Right hindlimb (tissue), 1 donor: ENCODE data around the gene DNAH10.
"Not testable (repeated sequence)": the region's sequence is repeated elsewhere in the genome, so short reads cannot be mapped to it uniquely, and the experiment has no call there.

ENCODE experiments used
- DNase-seq: peaks from one replicate; pipeline ENCODE4 v3.0.0-alpha.2; 2018

Gene DNAH10

GRCh38 chr12:123937707-123938591 is 175.8 kb downstream of the DNAH10 start:
- DNase-seq = no peak

DNA sequence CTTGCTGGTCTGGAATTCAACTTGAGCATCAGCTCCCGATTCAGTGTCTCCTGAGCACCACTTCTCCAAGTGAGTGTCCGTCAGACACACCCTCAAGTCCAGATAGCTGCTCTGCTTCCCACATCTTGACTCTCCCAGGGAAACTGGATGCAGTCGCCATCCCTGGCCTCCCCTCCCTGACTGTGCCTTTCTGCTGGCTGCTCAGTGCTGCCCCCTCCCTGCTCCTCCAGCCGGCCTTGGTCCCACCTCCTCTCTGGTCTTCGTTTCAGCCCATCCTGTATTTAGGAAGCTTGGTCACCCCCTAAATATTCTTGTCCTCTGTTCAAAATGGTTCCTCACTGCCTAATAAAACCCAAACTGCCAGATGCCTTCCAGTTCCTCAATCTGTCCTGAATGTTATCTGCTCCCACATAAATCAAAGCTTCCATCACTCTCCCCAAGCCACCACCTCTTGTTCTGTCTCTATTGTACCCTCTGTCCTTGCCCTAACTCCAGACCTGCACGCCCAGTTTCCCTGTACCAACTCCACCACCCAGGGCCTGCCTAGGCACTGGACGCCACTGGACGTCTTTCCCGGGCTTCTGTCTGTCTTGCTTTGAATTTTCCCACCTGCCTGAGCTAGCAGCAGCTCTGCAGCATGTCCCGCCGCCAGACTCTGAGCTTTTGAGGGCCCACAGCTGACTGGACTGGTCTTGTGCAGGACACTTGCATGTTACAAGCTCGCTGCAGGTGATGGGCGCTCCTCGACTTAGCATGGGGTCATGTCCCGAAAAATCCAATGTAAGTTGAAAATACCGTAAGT is 176.8 kb downstream of the DNAH10 start:
- DNase-seq = no peak

DNA sequence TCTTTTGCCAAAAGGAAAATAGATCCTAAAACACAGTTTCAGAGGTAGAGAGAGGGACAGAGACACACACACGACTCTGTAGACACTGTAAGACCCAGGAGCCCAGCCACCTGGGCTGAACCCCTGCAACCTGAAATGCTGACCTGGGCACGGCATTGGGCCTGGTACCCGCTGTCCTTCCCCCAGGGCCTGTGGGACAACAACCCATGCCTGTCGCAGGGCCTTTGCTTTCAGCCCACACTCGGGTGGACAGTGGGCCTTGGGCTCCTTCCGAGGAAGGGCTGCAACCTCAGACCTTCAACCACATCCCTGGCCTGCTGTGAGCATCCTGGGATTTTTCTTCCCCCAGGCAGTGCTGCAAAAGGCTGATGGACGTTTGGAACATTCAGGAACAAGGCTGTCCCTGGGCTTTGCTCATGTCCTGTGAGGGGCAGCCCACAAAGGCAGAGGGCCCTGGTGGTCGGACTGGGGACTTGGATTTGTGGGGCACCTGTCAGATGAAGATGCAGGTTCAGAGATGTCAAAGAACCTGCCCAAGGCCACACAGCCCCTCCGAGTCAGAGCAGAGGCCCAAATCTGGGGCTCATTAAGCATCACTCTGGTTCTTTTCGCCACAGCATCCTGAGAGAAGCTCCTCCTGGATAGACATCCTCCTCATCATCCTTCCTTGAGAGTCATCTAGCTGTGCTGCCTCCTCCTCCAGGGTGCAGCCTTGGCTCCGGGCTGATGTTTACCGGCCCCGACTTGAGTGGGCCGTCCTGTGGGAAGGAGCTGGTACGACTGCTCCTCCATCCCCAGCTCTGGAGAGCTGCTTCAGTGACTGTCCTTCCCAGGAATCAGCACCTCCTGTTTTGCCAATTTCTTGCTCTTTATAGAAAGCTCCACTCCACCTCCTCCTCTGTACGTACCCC is 177.9 kb downstream of the DNAH10 start:
- DNase-seq = no peak

- no peak for DNase-seq
Measured at GRCh38 chr12:123940627-123940966, 178.5 kb downstream of the DNAH10 start.

DNA sequence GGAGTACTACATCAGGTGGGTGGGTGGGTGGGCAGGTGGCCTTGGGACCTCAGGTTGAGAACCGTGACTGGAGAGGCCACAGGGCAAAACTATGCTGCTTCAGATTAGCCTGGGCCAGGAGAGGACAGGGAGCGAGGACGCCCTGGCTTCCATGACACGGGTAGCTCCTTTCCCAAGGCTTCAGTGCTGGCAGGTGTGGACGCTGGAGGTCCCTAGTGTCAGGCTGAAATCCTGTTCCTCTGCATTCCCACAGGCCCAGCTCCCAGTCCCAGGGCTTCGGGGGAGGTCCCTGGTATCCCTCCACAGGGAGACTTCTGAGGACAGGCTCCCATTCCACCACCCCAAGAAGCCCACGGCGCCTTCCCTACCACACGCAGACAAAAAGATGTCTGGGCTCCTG is 178.9 kb downstream of the DNAH10 start:
- DNase-seq = no peak

- DNase-seq = no peak
Measured at GRCh38 chr12:123941624-123942237, 179.6 kb downstream of the DNAH10 start.

DNA sequence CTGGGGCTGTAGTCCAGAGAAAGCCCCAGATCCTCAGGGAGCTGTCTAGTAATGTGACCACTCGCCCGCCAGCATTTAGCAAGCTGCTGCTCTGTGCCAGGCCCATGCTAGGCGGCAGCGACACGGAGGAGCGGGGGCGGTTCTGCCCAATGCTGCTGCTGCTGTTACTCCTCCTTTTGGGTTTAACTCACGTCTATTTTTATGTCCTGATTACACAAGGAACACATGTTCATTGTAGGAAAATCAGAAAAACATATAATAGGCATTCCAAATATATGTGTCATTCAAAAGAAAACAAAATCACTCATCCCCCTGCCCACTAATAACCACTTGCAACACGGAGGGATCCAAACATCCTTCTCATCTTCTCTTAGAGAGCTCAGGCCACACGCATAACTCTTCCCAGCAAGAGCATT is 180.1 kb downstream of the DNAH10 start:
- peak; percentile 41 for DNase-seq

GRCh38 chr12:123942911-123943648 is 181.0 kb downstream of the DNAH10 start:
- no peak for DNase-seq

DNA sequence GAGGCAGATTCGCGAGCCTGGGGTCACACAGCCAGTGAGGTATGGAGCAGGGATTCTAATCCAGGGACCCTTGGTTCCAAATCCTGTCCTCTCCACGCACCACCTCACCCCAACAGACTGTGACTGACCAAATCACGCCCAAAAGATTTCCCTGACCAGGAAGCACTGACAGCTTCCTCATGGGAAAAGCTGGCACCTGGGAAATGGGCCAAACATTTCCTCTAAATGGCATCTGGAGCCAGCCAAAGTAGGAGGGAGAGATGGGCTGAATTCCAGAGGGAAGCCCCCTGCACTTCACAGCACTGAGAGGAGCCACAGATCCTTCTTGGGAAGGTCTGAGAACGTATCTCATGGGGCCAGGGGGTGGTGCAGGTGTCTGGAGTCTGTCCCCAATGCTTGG is 181.7 kb downstream of the DNAH10 start:
- no peak for DNase-seq

DNA sequence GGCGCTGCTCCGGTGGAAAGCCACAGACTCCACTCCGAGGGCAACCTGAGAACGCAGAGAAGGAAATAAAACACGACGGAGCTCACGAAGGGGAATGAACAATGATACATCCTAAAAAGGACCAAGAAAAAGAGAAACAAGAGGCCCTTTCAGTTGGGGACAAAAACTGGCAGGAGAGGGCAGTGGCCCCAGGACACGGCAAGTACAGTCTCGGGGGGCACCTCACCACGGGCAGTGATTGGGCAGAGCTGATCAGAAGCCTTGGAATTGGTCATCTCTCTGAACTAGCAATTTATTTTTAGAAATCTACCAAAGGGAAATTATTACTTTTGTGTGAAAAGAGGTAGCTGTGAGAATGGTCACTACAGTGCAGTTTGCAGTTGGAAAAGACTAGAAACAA is 182.6 kb downstream of the DNAH10 start:
- DNase-seq = no peak

GRCh38 chr12:123945287-123946151 is 183.4 kb downstream of the DNAH10 start:
- no peak for DNase-seq

DNA sequence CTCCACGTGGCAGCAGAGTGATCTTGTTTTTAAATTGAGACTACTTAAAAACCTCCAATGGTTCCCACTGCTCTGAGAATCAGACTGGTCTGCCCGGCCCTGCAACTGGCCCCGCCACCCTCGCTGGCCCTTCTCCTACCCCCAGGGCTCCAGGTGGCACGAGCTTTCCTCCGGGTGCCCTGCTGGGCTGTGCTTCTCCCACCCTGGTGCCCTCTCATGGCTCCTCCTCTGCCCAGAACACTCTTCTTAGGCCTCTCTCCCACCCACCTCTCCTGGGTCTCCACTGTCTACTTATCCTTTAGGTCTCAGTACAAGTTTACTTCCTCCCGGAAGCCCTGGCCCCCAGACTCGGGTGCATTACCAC is 184.0 kb downstream of the DNAH10 start:
- DNase-seq = no peak

DNA sequence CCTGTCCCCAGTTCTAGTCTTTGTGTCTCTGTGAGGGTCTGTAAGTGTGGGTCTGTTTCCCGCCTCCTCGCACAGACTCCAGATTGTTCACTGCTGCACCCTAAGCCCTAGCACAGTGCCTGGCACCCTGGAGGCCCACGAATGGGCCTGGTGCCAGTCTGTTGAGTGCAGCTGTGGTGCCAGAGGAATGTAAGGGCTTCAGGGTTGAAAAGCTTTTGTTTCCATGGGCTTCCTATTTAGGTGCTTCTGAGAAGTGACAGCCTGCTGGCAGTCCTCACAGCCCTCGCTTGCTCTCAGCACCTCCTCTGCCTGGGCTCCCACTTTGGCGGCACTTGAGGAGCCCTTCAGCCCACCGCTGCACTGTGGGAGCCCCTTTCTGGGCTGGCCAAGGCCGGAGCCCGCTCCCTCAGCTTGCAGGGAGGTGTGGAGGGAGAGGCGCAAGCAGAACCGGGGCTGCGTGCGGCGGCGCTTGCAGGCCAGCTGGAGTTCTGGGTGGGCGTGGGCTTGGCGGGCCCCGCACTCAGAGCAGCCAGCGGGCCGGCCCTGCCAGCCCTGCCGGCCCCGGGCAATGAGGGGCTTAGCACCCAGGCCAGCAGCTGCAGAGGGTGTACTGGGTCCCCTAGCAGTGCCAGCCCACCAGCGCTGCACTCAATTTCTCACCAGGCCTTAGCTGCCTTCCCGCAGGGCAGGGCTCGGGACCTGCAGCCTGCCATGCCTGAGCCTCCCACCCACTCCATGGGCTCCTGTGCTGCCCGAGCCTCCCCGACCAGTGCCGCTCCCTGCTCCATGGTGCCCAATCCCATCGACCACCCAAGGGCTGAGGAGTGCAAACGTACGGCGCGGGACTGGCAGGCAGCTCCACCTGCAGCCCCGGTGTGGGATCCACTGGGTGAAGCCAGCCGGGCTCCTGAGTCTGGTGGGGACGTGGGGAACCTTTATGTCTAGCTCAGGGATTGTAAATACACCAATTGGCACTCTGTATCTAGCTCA is 184.7 kb downstream of the DNAH10 start:
- not testable (repeated sequence) for DNase-seq

DNA sequence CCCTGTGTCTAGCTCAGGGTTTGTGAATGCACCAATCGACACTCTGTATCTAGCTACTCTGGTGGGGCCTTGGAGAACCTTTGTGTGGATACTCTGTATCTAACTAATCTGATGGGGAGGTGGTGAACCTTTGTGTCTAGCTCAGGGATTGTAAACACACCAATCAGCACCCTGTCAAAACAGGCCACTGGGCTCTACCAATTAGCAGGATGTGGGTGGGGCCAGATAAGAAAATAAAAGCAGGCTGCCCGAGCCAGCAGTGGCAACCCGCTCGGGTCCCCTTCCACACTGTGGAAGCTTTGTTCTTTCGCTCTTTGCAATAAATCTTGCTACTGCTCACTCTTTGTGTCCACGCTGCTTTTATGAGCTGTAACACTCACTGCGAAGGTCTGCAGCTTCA is 185.4 kb downstream of the DNAH10 start:
- not testable (repeated sequence) for DNase-seq

DNA sequence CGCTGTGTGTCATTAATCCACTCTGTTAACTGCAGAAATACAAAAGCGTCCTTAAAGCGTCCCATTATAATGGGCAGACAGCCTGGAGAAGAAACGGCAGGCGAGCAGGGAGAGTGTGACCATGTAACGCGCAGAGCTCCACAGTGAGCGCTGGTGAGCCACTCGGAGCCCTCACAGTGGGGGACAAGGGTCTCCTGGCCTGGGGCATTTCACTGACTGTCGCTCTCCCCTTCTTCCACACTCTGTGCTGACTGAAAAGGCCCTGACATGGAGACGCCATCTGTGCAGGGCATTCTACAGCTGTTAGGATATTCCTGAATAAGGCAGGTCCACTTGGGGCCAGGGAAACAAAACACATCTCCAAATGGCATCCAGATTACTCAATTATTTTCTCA is 186.3 kb downstream of the DNAH10 start:
- no peak for DNase-seq

GRCh38 chr12:123948796-123949769 is 187.0 kb downstream of the DNAH10 start:
- no peak for DNase-seq

DNA sequence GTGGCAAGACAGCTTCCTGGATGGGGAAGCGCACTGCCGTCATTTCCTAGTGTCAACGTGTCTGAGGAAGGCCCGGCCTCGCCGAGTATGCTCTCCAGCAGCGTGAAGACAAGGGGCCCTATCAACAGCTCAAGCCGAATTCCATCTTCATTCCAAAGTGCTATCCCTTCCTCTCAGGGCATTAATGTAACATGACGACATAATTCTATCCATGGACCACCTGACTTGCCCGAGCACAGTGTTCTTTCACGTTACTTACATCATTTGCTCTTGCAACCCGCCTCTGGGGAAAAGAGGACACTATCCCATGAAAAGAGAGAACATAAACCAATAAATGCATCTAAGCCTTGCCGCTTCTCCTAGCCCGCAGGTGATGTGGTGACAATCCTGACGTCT is 187.7 kb downstream of the DNAH10 start:
- DNase-seq = no peak
